T-cell (primary cell): ENCODE measurements around the gene SCRN2. TPM values are rescaled to one million over a fixed set of nuclear protein-coding genes. Genes with fewer than 3 reads are reported as not detected.

Experiments used
- ATAC-seq, 4 experiments: fragments of 200-7000 bp in 3 of 4; fragments of 150-1000 bp in 1 of 4; cut with Tn5 transposase; replicated peaks in 1 of 4; 1 replicate in 3 of 4; 2 replicates in 1 of 4; pipeline ENCODE4 v1.10.0; 2021; ENCODE audit warnings: moderate library complexity in 3 of 4, mild to moderate bottlenecking in 2 of 4, moderate number of reproducible peaks in 1 of 4
- CTCF ChIA-PET, 2 donors: fragments of 300-600 bp; sonication (Branson Sonifier 250); formaldehyde crosslinking; loops; one replicate each; lab custom pipeline; 2022; ENCODE audit warnings: antibody characterized with exemption in 2 of 2; lab: Charles Lee
- POLR2A ChIA-PET, 2 donors: fragments of 300-600 bp; sonication (Branson Sonifier 250); formaldehyde crosslinking; loops; one replicate each; lab custom pipeline; 2022; ENCODE audit warnings: antibody characterized with exemption in 2 of 2; lab: Charles Lee
- DNase-seq, 35 experiments: peaks; one replicate each; pipeline versions ENCODE4 v3.0.0 to v3.0.0-alpha.2; 2013 to 2023
- H3K27ac ChIP-seq: one replicate; pipeline ENCODE4 v1.5.1; 2013; ENCODE audit warnings: low read length
- H3K27me3 ChIP-seq, 2 experiments: replicated peaks in 1 of 2; 1 replicate in 1 of 2; 2 replicates in 1 of 2; pipeline versions ENCODE4 v1.6.1 to v1.7.0; 2013; ENCODE audit warnings: low read length in 1 of 2, mixed read lengths in 1 of 2; ENCODE audit not compliant: control insufficient read depth in 2 of 2, insufficient read depth in 2 of 2; ENCODE audit errors: extremely low read depth in 1 of 2
- H3K36me3 ChIP-seq, 2 donors: 1 replicate in 1 of 2; 2 replicates in 1 of 2; pipeline versions ENCODE4 v1.6.1 to v1.7.0; 2013; ENCODE audit warnings: low read length in 1 of 2; ENCODE audit not compliant: control insufficient read depth in 2 of 2, insufficient read depth in 1 of 2; ENCODE audit errors: extremely low read depth in 1 of 2
- H3K4me1 ChIP-seq, 2 experiments: 1 replicate in 1 of 2; 2 replicates in 1 of 2; pipeline versions ENCODE4 v1.6.1 to v1.7.0; 2013; ENCODE audit warnings: low read length in 2 of 2, mixed read lengths in 1 of 2; ENCODE audit not compliant: insufficient read depth in 2 of 2, control insufficient read depth in 1 of 2; ENCODE audit errors: extremely low read depth in 1 of 2
- H3K4me3 ChIP-seq, 2 donors: 1 replicate in 1 of 2; 2 replicates in 1 of 2; pipeline versions ENCODE4 v1.5.1 to v1.7.0; 2013; ENCODE audit warnings: mild to moderate bottlenecking in 2 of 2, low read length in 1 of 2, moderate library complexity in 1 of 2; ENCODE audit not compliant: control insufficient read depth in 1 of 2; ENCODE audit errors: extremely low read depth in 1 of 2
- H3K9me3 ChIP-seq: 2 replicates; pipeline ENCODE4 v1.7.0; 2013
- H3K27ac Mint-ChIP-seq, 2 donors: one replicate each; pipeline ENCODE4 v1.8.0; 2020 to 2021; ENCODE audit warnings: mild to moderate bottlenecking in 2 of 2, mixed read lengths in 2 of 2
- H3K27me3 Mint-ChIP-seq, 2 donors: one replicate each; pipeline ENCODE4 v1.8.0; 2021 to 2022; ENCODE audit warnings: mixed read lengths in 2 of 2
- H3K36me3 Mint-ChIP-seq: one replicate; pipeline ENCODE4 v1.8.0; 2021; ENCODE audit warnings: mixed read lengths
- H3K4me1 Mint-ChIP-seq, 3 donors: one replicate each; pipeline ENCODE4 v1.8.0; 2020 to 2022; ENCODE audit warnings: mixed read lengths in 3 of 3, mild to moderate bottlenecking in 1 of 3
- H3K4me3 Mint-ChIP-seq, 3 donors: one replicate each; pipeline ENCODE4 v1.8.0; 2020 to 2022; ENCODE audit warnings: mild to moderate bottlenecking in 3 of 3, mixed read lengths in 3 of 3, moderate library complexity in 3 of 3
- H3K9me3 Mint-ChIP-seq, 3 donors: one replicate each; pipeline ENCODE4 v1.8.0; 2020 to 2022; ENCODE audit warnings: mixed read lengths in 3 of 3
- WGBS: methylation state at CpG from one replicate; pipeline ENCODE4 v1.1.5; 2013; ENCODE audit warnings: missing lambda C conversion rate; ENCODE audit not compliant: insufficient coverage; 5-methylcytosine and 5-hydroxymethylcytosine counted together
- total RNA-seq, 35 experiments: library from RNA in 6 of 35; stranded (reverse) in 6 of 35; fragments of 120-200 nt in 1 of 35; gene quantifications; one replicate each; pipeline versions ENCODE4 v1.2.1 to v1.2.4 and lab custom pipeline; 2013 to 2026

SCRN2 gene
- total RNA-seq, 5 donors from 2014 or later (not counting 1 experiment from before 2014, with no cell fraction given), result 27.0 to 44.3 (median 40.6) TPM

DNA sequence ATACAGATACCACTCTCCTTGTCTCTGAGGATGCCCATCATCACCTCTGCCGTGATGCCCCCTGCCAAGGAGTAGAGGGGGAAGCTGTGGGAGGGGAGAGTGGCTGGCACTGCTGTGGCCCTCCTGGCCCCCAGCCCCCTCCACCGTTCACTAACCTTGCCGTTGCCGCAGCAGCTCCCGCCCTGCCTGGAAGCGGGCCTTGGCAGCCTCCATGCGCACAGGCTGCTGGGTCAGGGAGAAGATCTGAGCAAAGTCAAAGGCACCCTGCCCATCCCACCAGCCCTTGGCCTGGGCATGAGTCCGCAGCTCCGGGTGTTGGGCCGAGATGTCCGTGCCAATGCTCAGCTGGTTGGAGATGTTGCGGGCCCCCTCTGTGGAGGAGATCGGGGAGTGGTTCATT, 2.4 kb downstream of the SCRN2 start:
- H3K4me1 Mint-ChIP-seq, result peaks cover 49 to 57% (median 51%) of the 10 kb centered on the region in 3 donors
- peaks cover 11 to 45% of the 10 kb centered on the region in 2 experiments for H3K4me1 ChIP-seq

DNA sequence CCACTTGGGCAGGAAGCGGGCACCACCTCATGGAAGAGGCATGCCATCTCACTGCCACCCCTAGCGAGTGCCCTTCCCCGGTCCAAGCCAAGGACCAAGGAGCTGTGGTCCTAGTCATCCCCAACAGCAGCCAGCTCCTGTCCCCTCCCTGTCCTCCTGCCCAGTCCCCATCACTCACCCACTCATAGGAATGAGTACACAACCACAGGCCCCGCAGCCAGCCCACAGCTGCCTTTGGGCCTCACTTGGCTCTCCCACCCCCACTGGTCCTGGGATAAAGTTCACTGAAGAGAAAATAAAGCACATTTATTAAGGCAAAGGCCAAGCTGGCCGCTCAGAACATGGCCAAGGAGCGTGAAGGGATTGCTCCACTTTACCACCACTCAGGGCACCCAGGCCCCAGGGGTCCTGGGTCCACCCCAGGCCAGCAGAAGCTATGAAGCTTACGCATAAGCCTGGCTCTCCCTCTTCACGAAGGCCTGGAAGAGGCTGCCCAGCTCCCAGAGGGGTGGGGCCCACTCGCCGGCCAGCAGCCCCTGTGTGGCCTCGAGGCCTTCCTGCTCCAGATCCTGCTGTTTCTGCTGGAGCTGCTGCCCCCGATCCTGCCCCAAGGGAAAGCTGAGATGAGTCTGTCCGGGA, 3.6 kb downstream of the SCRN2 start:
- no peaks in the 10 kb centered on the region for H3K27me3 Mint-ChIP-seq
- H3K36me3 ChIP-seq, result peaks cover 16 to 20% of the 10 kb centered on the region in 2 donors
- no peak overlapping the region for H3K4me3 Mint-ChIP-seq
- no peaks in the 10 kb centered on the region for H3K27me3 ChIP-seq
- no peak for ATAC-seq
- 95% methylated on average over 11 of the region's 13 CpGs for WGBS
- no peak overlapping the region for H3K27ac Mint-ChIP-seq
- ChIA-PET CTCF (no interaction called here), POLR2A (no interaction called here)
- DNase-seq, result no peak
- no peak overlapping the region for H3K27ac ChIP-seq
- H3K4me1 ChIP-seq, result peaks cover 11 to 45% of the 10 kb centered on the region in 2 experiments
- peaks cover 2% of the 10 kb centered on the region for H3K36me3 Mint-ChIP-seq
- no peak overlapping the region for H3K4me3 ChIP-seq
- peaks cover 44 to 58% (median 52%) of the 10 kb centered on the region in 3 donors for H3K4me1 Mint-ChIP-seq
- no peaks in the 10 kb centered on the region for H3K9me3 Mint-ChIP-seq
- H3K9me3 ChIP-seq, result no peaks in the 10 kb centered on the region

More for the DNA sequence above, 2.4 kb downstream of the SCRN2 start:
- DNase-seq (no peak), ATAC-seq (no peak)
- Mint-ChIP-seq H3K9me3 (no peaks in the 10 kb centered on the region), H3K27ac (no peak overlapping the region), H3K4me3 (no peak overlapping the region), H3K27me3 (peaks cover 0 to 2% of the 10 kb centered on the region in 2 donors), H3K36me3 (peaks cover 2% of the 10 kb centered on the region)
- WGBS, result 100% methylated on average over 6 of the region's 13 CpGs
- ChIA-PET CTCF (no interaction called here), POLR2A (no interaction called here)
- Histone ChIP-seq H3K9me3 (no peaks in the 10 kb centered on the region), H3K4me3 (no peak overlapping the region), H3K27me3 (peaks cover 0 to 1% of the 10 kb centered on the region in 2 experiments), H3K36me3 (peaks cover 16 to 20% of the 10 kb centered on the region in 2 donors), H3K27ac (no peak overlapping the region)

DNA sequence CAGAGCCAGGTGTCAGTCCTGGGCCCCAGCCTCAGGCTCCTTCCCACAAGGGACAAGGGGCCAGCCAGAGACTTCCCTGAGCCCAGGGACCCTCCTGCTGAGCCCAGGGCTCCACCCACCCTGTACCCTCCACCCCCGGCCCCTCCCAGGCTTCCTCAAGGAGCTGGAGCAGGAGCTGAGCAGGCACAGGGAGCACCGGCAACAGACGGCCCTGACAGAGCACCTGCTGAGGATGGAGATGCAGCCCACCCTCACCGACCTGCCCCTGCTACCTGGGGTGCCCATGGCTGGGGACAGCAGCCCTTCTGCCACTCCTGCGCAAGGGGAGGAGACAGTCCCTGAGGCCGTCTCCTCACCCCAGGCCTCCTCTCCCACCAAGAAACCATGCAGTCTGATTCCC, 4.5 kb downstream of the SCRN2 start:
- H3K27ac Mint-ChIP-seq, result no peak overlapping the region
- ATAC-seq, result no peak
- H3K4me1 Mint-ChIP-seq, result peaks cover 41 to 56% (median 49%) of the 10 kb centered on the region in 3 donors
- POLR2A ChIA-PET, result no interaction called here
- peaks cover 14 to 48% of the 10 kb centered on the region in 2 experiments for H3K4me1 ChIP-seq
- 81% methylated on average over 4 of the region's 6 CpGs for WGBS
- H3K36me3 ChIP-seq, result peaks cover 16 to 20% of the 10 kb centered on the region in 2 donors
- no peak overlapping the region for H3K4me3 ChIP-seq
- no peaks in the 10 kb centered on the region for H3K9me3 Mint-ChIP-seq
- CTCF ChIA-PET, result interaction anchor here in 1 of 2 donors (0.6 kb wide), 1 partner anchor 55 kb away, joined by 3 read pairs; no protein-coding TSS in a partner anchor
- H3K27ac ChIP-seq, result no peak overlapping the region
- no peaks in the 10 kb centered on the region for H3K27me3 ChIP-seq
- DNase-seq, result no peak
- H3K9me3 ChIP-seq, result no peaks in the 10 kb centered on the region
- no peaks in the 10 kb centered on the region for H3K27me3 Mint-ChIP-seq
- H3K4me3 Mint-ChIP-seq, result no peak overlapping the region
- H3K36me3 Mint-ChIP-seq, result peaks cover 2% of the 10 kb centered on the region

DNA sequence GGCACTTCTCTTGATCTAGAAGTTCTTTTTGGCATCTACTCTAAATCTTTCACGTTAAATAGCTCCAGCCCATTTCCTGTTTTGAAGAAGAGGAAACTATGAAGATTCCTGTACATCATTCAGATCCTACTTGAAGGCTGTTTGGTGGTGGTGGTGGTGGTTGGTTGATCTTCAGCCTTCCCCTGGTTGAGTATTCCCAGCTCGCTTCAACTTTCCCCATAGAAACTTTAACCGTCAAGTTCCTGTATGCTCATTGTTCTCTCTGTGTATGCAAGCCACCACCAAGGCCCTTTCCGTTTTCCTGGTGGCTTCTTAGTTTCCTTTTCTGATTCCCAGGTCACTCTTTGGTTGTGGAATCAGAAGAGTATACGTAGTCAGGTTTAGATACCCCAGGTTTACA, 6.3 kb downstream of the SCRN2 start:
- H3K4me1 Mint-ChIP-seq, result peaks cover 43 to 57% (median 52%) of the 10 kb centered on the region in 3 donors
- H3K9me3 Mint-ChIP-seq, result no peaks in the 10 kb centered on the region
- H3K27ac Mint-ChIP-seq, result peak overlapping the region; percentile 79 to 83
- no CpG with 5 or more reads among the region's 5 CpGs for WGBS
- Histone ChIP-seq H3K4me3 (no peak overlapping the region), H3K4me1 (peaks cover 18 to 46% of the 10 kb centered on the region in 2 experiments), H3K36me3 (peaks cover 16 to 20% of the 10 kb centered on the region in 2 donors), H3K27ac (peak overlapping the region; percentile 48), H3K27me3 (no peaks in the 10 kb centered on the region), H3K9me3 (no peaks in the 10 kb centered on the region)
- ChIA-PET POLR2A (no interaction called here), CTCF (interaction anchor here in 1 of 2 donors (0.5 kb wide), 1 partner anchor 299 kb away, joined by 4 read pairs; no protein-coding TSS in a partner anchor)
- ATAC-seq (no peak), DNase-seq (no peak)
- no peaks in the 10 kb centered on the region for H3K27me3 Mint-ChIP-seq
- H3K36me3 Mint-ChIP-seq, result peaks cover 2% of the 10 kb centered on the region
- H3K4me3 Mint-ChIP-seq, result peak overlapping the region in 2 of 3 donors; percentile 26 to 55

DNA sequence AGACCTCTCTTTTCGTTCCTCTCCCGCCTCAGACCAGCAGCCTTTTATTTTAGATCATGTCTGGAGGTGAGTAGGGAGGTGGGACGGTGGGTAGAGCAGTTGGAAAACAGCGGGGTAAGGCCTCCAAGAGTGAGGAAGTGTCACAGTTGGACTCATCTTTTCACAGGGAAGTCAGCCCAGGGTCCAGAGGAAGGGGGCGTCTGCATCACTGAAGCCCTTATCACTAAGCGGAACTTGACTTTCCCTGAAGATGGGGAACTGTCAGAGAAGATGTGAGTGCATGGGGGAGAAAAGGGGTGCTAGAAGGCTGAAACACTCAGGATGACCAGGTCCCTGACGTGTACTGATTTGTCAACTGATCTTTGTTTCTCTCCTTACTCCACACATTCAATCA, 9.1 kb downstream of the SCRN2 start:
- Mint-ChIP-seq H3K27ac (peak overlapping the region; percentile 96 to 98), H3K4me3 (peak overlapping the region; percentile 92 to 98 (median 94)), H3K9me3 (no peaks in the 10 kb centered on the region), H3K4me1 (peaks cover 51 to 68% (median 61%) of the 10 kb centered on the region in 3 donors), H3K36me3 (peaks cover 5% of the 10 kb centered on the region), H3K27me3 (no peaks in the 10 kb centered on the region)
- no peaks in the 10 kb centered on the region for H3K9me3 ChIP-seq
- DNase-seq, result no peak
- WGBS, result 52% methylated on average over 2 of the region's 7 CpGs
- peaks cover 18 to 72% of the 10 kb centered on the region in 2 experiments for H3K4me1 ChIP-seq
- POLR2A ChIA-PET, result interaction anchor here (0.5 to 0.8 kb wide), 3 partner anchors 9 to 11 kb away, joined by 4 to 5 read pairs (median 4); partner anchors contain the start of genes OSBPL7 (in 1 of the 2) and SCRN2 (in 1 of the 2)
- peaks cover 4 to 19% of the 10 kb centered on the region in 2 donors for H3K36me3 ChIP-seq
- H3K27me3 ChIP-seq, result no peaks in the 10 kb centered on the region
- peak overlapping the region; percentile 99 for H3K27ac ChIP-seq
- peak in 1 of 4 experiments; percentile 2 for ATAC-seq
- peak overlapping the region; percentile 97 to 98 for H3K4me3 ChIP-seq
- CTCF ChIA-PET, result interaction anchor here in 1 of 2 donors (0.9 to 1.7 kb wide), 7 partner anchors 9 to 183 kb away, joined by 3 to 13 read pairs (median 5); partner anchors contain the start of genes KPNB1, OSBPL7, PNPO and SCRN2
